ENCODE measurements around the gene RASA3.

The RASA3 gene

GRCh38 chr13:114063545-114064449 is 68.6 kb downstream of the RASA3 start:
- DNase-seq: no peak

- no peak for DNase-seq
Observed at GRCh38 chr13:114062754-114063153, 69.7 kb downstream of the RASA3 start.

GRCh38 chr13:114062341-114062740 is 70.1 kb downstream of the RASA3 start:
- DNase-seq: no peak

GRCh38 chr13:114061744-114062143 is 70.7 kb downstream of the RASA3 start:
- DNase-seq: no peak

GRCh38 chr13:114061047-114061446 is 71.4 kb downstream of the RASA3 start:
- no peak for DNase-seq

GRCh38 chr13:114059946-114060860 is 72.2 kb downstream of the RASA3 start:
- no peak for DNase-seq

- DNase-seq: no peak
Observed at GRCh38 chr13:114059428-114059827, 73.0 kb downstream of the RASA3 start.

GRCh38 chr13:114058051-114058867 is 74.2 kb downstream of the RASA3 start:
- DNase-seq: no peak

GRCh38 chr13:114057166-114058050 is 75.0 kb downstream of the RASA3 start:
- DNase-seq: no peak

- no peak for DNase-seq
Observed at GRCh38 chr13:114056205-114057013, 76.0 kb downstream of the RASA3 start.

- no peak for DNase-seq
Observed at GRCh38 chr13:114055766-114056165, 76.7 kb downstream of the RASA3 start.

GRCh38 chr13:114054830-114055439 is 77.5 kb downstream of the RASA3 start:
- no peak for DNase-seq

GRCh38 chr13:114054264-114054663 is 78.2 kb downstream of the RASA3 start:
- DNase-seq: no peak

GRCh38 chr13:114053026-114053425 is 79.4 kb downstream of the RASA3 start:
- no peak for DNase-seq

GRCh38 chr13:114050536-114051450 is 81.6 kb downstream of the RASA3 start:
- DNase-seq: no peak

- DNase-seq: no peak
Observed at GRCh38 chr13:114049626-114050101, 82.8 kb downstream of the RASA3 start.

GRCh38 chr13:114049026-114049425 is 83.4 kb downstream of the RASA3 start:
- DNase-seq: no peak

- DNase-seq: no peak
Observed at GRCh38 chr13:114048443-114048842, 84.0 kb downstream of the RASA3 start.

- DNase-seq: no peak
Observed at GRCh38 chr13:114047358-114047881, 85.0 kb downstream of the RASA3 start.
